ENCODE results near the gene KIRREL2. TPM values are rescaled to one million over a fixed set of nuclear protein-coding genes. Genes with fewer than 3 reads are reported as not detected.

The KIRREL2 gene
- total and polyA plus RNA-seq, 2 experiments from 2014 or later = 3.6 to 9.9 TPM

DNA sequence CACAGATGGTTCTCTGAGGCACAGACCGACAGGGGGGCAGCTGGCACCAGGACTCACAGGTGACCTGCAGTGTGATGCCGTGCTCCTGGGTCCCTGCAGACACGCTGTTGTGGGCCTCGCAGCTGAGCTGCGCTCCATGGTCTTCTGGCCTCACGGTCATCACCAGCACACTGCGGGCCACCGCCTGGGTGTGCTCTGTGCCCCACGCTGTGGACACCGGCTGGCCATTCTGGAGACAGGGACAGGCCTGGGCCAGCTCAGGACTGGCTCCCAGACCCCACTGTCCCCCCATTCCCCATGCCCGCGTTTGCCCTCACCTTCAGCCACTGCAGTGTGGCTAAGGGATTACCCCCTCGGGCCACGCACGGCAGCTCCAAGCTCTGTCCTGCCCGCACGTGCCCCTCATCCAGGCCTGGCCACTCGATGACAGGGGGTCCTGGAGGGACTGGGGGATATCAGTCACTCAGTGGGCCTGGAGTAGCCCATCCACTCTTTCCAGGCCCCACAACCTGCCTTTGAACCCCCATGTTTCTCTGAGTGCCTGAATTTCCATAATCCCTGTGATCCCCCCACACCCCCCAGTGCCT lies 7.7 kb upstream of the KIRREL2 start:
- TF ChIP-seq CREB1 (CRISPR knock-in tag; IDR thresholded peaks at IDR 0.05; ENCODE audit: low read depth) = no peak
- TF ChIP-seq EZH2phosphoT487 (IDR thresholded peaks at IDR 0.05; ENCODE audit: unreplicated experiment) = no peak
- TF ChIP-seq CTCF (conservative IDR thresholded peaks at IDR 0.05; ENCODE audit: low read depth in 2 of 2) = no peak
- TF ChIP-seq EZH2 (IDR thresholded peaks at IDR 0.05; ENCODE audit: low read depth, unreplicated experiment) = no peak
- no peak for TF ChIP-seq REST (IDR thresholded peaks at IDR 0.05; ENCODE audit: unreplicated experiment)
- no peak for TF ChIP-seq POLR2AphosphoS5 (IDR thresholded peaks at IDR 0.05; ENCODE audit: low read depth)
- no peak for TF ChIP-seq STAT1 (IDR thresholded peaks at IDR 0.05; ENCODE audit: unreplicated experiment)
- TF ChIP-seq, protein P1, sequence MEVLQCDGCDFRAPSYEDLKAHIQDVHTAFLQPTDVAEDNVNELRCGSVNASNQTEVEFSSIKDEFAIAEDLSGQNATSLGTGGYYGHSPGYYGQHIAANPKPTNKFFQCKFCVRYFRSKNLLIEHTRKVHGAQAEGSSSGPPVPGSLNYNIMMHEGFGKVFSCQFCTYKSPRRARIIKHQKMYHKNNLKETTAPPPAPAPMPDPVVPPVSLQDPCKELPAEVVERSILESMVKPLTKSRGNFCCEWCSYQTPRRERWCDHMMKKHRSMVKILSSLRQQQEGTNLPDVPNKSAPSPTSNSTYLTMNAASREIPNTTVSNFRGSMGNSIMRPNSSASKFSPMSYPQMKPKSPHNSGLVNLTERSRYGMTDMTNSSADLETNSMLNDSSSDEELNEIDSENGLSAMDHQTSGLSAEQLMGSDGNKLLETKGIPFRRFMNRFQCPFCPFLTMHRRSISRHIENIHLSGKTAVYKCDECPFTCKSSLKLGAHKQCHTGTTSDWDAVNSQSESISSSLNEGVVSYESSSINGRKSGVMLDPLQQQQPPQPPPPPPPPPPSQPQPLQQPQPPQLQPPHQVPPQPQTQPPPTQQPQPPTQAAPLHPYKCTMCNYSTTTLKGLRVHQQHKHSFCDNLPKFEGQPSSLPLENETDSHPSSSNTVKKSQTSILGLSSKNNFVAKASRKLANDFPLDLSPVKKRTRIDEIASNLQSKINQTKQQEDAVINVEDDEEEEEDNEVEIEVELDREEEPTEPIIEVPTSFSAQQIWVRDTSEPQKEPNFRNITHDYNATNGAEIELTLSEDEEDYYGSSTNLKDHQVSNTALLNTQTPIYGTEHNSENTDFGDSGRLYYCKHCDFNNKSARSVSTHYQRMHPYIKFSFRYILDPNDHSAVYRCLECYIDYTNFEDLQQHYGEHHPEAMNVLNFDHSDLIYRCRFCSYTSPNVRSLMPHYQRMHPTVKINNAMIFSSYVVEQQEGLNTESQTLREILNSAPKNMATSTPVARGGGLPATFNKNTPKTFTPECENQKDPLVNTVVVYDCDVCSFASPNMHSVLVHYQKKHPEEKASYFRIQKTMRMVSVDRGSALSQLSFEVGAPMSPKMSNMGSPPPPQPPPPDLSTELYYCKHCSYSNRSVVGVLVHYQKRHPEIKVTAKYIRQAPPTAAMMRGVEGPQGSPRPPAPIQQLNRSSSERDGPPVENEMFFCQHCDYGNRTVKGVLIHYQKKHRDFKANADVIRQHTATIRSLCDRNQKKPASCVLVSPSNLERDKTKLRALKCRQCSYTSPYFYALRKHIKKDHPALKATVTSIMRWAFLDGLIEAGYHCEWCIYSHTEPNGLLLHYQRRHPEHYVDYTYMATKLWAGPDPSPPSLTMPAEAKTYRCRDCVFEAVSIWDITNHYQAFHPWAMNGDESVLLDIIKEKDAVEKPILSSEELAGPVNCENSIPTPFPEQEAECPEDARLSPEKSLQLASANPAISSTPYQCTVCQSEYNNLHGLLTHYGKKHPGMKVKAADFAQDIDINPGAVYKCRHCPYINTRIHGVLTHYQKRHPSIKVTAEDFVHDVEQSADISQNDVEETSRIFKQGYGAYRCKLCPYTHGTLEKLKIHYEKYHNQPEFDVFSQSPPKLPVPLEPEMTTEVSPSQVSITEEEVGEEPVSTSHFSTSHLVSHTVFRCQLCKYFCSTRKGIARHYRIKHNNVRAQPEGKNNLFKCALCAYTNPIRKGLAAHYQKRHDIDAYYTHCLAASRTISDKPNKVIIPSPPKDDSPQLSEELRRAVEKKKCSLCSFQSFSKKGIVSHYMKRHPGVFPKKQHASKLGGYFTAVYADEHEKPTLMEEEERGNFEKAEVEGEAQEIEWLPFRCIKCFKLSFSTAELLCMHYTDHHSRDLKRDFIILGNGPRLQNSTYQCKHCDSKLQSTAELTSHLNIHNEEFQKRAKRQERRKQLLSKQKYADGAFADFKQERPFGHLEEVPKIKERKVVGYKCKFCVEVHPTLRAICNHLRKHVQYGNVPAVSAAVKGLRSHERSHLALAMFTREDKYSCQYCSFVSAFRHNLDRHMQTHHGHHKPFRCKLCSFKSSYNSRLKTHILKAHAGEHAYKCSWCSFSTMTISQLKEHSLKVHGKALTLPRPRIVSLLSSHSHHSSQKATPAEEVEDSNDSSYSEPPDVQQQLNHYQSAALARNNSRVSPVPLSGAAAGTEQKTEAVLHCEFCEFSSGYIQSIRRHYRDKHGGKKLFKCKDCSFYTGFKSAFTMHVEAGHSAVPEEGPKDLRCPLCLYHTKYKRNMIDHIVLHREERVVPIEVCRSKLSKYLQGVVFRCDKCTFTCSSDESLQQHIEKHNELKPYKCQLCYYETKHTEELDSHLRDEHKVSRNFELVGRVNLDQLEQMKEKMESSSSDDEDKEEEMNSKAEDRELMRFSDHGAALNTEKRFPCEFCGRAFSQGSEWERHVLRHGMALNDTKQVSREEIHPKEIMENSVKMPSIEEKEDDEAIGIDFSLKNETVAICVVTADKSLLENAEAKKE (CRISPR knock-in tag; IDR thresholded peaks at IDR 0.05) = no peak
- no peak for TF ChIP-seq ZNF331 (CRISPR knock-in tag; IDR thresholded peaks at IDR 0.05; ENCODE audit: low read depth)
- TF ChIP-seq ZNF114 (CRISPR knock-in tag; IDR thresholded peaks at IDR 0.05) = no peak
- no peak for TF ChIP-seq NANOG (IDR thresholded peaks at IDR 0.05; ENCODE audit: borderline replicate concordance)
- TF ChIP-seq ETS1 (IDR thresholded peaks at IDR 0.05) = no peak
- H3K27ac Mint-ChIP-seq = no peak overlapping the region
- peaks cover 30% of the 10 kb centered on the region for H3K4me1 Mint-ChIP-seq
- H3K27me3 Mint-ChIP-seq (ENCODE audit: insufficient read depth, low read depth, poor library complexity) = peaks cover 47% of the 10 kb centered on the region
- DNase-seq (ENCODE audit: low spot score) (no peak), ATAC-seq (no peak)
- no peaks in the 10 kb centered on the region; the same call in 2 of the 3 replicates for H3K36me3 Mint-ChIP-seq (ENCODE audit: low read depth)
- peaks cover 23% of the 10 kb centered on the region for H3K4me1 ChIP-seq (ENCODE audit: insufficient read depth)
- peaks cover 2% of the 10 kb centered on the region; the same call in 1 of the 2 replicates for H4K20me1 ChIP-seq (replicated peaks; ENCODE audit: insufficient read depth)
- H3K9me2 ChIP-seq (ENCODE audit: insufficient read depth) = no peaks in the 10 kb centered on the region
- H3F3A ChIP-seq (replicated peaks; ENCODE audit: low read depth) = 0 out of 2 replicates have a peak, but pooled peaks cover 3% of the 10 kb centered on the region
- H3K9me3 Mint-ChIP-seq = peaks cover 3% of the 10 kb centered on the region; the same call in 1 of the 3 replicates
- H3K4me3 ChIP-seq = no peak overlapping the region
- no peaks in the 10 kb centered on the region for H3K36me3 ChIP-seq (ENCODE audit: insufficient read depth)
- no peaks in the 10 kb centered on the region for H3K79me2 ChIP-seq (replicated peaks; ENCODE audit: insufficient read depth)
- no peak overlapping the region for H3K4me3 Mint-ChIP-seq
- H2AFZ ChIP-seq = no peak overlapping the region
- H3K27ac ChIP-seq (ENCODE audit: low read depth) = no peak overlapping the region
- H3K4me2 ChIP-seq = no peak overlapping the region
- H3K27me3 ChIP-seq (ENCODE audit: insufficient read depth) = peaks cover 17% of the 10 kb centered on the region
